OCI-LY1 (cell line): ENCODE results near the gene LRRC19.
A peak's percentile ranks its signal among the peaks of the same experiment; 100 is the strongest.

Source experiments
- H2AFZ ChIP-seq: fragments of 200-600 bp; sonication (generic), shearing (Covaris generic); 2 replicates; pipeline ENCODE4 v1.6.0; 2014; ENCODE audit warnings: antibody characterized with exemption, mild to moderate bottlenecking, low read length
- H3F3A ChIP-seq: fragments of 200-600 bp; sonication (generic), shearing (Covaris generic); 2 replicates; pipeline ENCODE4 v1.6.0; 2014; ENCODE audit warnings: mild to moderate bottlenecking, antibody characterized with exemption, low read length, moderate library complexity; ENCODE audit not compliant: insufficient read depth
- H3K27ac ChIP-seq: fragments of 200-600 bp; sonication (generic); 2 replicates; pipeline ENCODE4 v1.5.1; 2014; ENCODE audit warnings: low read length, mixed run types, mild to moderate bottlenecking, low read depth; ENCODE audit not compliant: poor library complexity, severe bottlenecking
- H3K27me3 ChIP-seq: fragments of 200-600 bp; sonication (generic); 2 replicates; pipeline ENCODE4 v1.6.0; 2014; ENCODE audit warnings: antibody characterized with exemption, mild to moderate bottlenecking, low read length, moderate library complexity; ENCODE audit not compliant: insufficient read depth
- H3K36me3 ChIP-seq: fragments of 200-600 bp; sonication (generic); 2 replicates; pipeline ENCODE4 v1.6.1; 2014; ENCODE audit warnings: mild to moderate bottlenecking, antibody characterized with exemption, low read length, moderate library complexity, mixed read lengths; ENCODE audit not compliant: insufficient read depth
- H3K4me1 ChIP-seq: fragments of 200-600 bp; sonication (generic); 2 replicates; pipeline ENCODE4 v1.5.1; 2014; ENCODE audit warnings: mild to moderate bottlenecking, low read length, moderate library complexity; ENCODE audit not compliant: insufficient read depth, severe bottlenecking
- H3K4me2 ChIP-seq: fragments of 200-600 bp; sonication (generic), shearing (Covaris generic); 2 replicates; pipeline ENCODE4 v1.6.1; 2014; ENCODE audit warnings: low read length
- H3K4me3 ChIP-seq: fragments of 200-600 bp; sonication (generic); 2 replicates; pipeline ENCODE4 v1.5.1; 2014; ENCODE audit warnings: low read length, low read depth, mild to moderate bottlenecking, mixed read lengths; ENCODE audit not compliant: poor library complexity, severe bottlenecking
- H3K79me2 ChIP-seq: fragments of 200-600 bp; shearing (Covaris generic); 2 replicates; pipeline ENCODE4 v1.6.1; 2016; ENCODE audit warnings: mixed run types, low read length, mixed read lengths; ENCODE audit not compliant: insufficient read depth
- H3K9ac ChIP-seq: fragments of 200-600 bp; sonication (generic), shearing (Covaris generic); 2 replicates; pipeline ENCODE4 v1.6.1; 2014; ENCODE audit warnings: mild to moderate bottlenecking, low read length, mixed read lengths
- H3K9me2 ChIP-seq: fragments of 200-600 bp; sonication (generic), shearing (Covaris generic); 2 replicates; pipeline ENCODE4 v1.6.1; 2014; ENCODE audit warnings: low read depth, mild to moderate bottlenecking, low read length, mixed read lengths
- H3K9me3 ChIP-seq: fragments of 200-600 bp; shearing (Covaris generic); 2 replicates; pipeline ENCODE4 v1.6.1; 2014; ENCODE audit warnings: low read length, mixed read lengths
- H4K20me1 ChIP-seq: fragments of 200-600 bp; sonication (generic), shearing (Covaris generic); 2 replicates; pipeline ENCODE4 v1.6.0; 2016; ENCODE audit warnings: mild to moderate bottlenecking, low read length; ENCODE audit not compliant: insufficient read depth
- EZH2 ChIP-seq: fragments of 200-600 bp; sonication (generic), shearing (Covaris generic); IDR thresholded peaks from 2 replicates; pipeline ENCODE4 v1.8.0; 2017; ENCODE audit warnings: borderline replicate concordance, mixed run types, mild to moderate bottlenecking, antibody characterized with exemption, low read length, moderate library complexity, mixed read lengths
- TF ChIP-seq, protein P1 (sequence below): fragments of 200-600 bp; sonication (generic), shearing (Covaris generic); IDR thresholded peaks from 2 replicates; pipeline ENCODE4 v1.5.1; 2017; ENCODE audit warnings: mild to moderate bottlenecking, antibody characterized with exemption, low read length, moderate library complexity, mixed read lengths

Gene LRRC19

DNA sequence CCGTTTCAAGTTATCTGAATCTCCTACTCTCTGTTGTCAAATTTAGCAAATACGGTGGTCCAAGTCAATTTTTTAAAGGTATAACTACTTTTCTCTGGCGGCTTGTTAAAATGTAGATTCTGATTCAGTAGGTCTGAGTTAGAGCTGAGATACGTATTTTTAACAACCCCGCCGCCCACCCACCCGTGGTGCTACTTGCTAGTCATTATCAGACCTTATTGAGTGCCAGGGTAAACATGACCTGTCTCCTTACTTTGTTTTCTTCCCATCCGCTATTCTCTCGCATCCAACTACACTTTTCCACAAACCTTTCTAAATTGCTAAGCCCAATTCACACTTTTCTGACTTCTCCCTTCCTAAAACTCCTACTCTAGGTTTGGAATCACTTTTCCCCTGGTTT is 57.7 kb downstream of the LRRC19 start:
- H4K20me1 ChIP-seq: no peaks in the 10 kb centered on the region
- H3K9me2 ChIP-seq: no peaks in the 10 kb centered on the region
- H2AFZ ChIP-seq: no peak overlapping the region
- H3K4me1 ChIP-seq: peaks cover 26% of the 10 kb centered on the region
- no peak for TF ChIP-seq EZH2
- TF ChIP-seq, protein P1, sequence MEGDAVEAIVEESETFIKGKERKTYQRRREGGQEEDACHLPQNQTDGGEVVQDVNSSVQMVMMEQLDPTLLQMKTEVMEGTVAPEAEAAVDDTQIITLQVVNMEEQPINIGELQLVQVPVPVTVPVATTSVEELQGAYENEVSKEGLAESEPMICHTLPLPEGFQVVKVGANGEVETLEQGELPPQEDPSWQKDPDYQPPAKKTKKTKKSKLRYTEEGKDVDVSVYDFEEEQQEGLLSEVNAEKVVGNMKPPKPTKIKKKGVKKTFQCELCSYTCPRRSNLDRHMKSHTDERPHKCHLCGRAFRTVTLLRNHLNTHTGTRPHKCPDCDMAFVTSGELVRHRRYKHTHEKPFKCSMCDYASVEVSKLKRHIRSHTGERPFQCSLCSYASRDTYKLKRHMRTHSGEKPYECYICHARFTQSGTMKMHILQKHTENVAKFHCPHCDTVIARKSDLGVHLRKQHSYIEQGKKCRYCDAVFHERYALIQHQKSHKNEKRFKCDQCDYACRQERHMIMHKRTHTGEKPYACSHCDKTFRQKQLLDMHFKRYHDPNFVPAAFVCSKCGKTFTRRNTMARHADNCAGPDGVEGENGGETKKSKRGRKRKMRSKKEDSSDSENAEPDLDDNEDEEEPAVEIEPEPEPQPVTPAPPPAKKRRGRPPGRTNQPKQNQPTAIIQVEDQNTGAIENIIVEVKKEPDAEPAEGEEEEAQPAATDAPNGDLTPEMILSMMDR: no peak
- no peaks in the 10 kb centered on the region for H3F3A ChIP-seq
- H3K4me3 ChIP-seq: peak overlapping the region; percentile 91
- peaks cover 42% of the 10 kb centered on the region for H3K79me2 ChIP-seq
- H3K27ac ChIP-seq: peak overlapping the region; percentile 71
- H3K4me2 ChIP-seq: peak overlapping the region; percentile 94
- no peaks in the 10 kb centered on the region for H3K9me3 ChIP-seq
- H3K36me3 ChIP-seq: peaks cover 18% of the 10 kb centered on the region
- no peaks in the 10 kb centered on the region for H3K27me3 ChIP-seq
- peak overlapping the region; percentile 94 for H3K9ac ChIP-seq

DNA sequence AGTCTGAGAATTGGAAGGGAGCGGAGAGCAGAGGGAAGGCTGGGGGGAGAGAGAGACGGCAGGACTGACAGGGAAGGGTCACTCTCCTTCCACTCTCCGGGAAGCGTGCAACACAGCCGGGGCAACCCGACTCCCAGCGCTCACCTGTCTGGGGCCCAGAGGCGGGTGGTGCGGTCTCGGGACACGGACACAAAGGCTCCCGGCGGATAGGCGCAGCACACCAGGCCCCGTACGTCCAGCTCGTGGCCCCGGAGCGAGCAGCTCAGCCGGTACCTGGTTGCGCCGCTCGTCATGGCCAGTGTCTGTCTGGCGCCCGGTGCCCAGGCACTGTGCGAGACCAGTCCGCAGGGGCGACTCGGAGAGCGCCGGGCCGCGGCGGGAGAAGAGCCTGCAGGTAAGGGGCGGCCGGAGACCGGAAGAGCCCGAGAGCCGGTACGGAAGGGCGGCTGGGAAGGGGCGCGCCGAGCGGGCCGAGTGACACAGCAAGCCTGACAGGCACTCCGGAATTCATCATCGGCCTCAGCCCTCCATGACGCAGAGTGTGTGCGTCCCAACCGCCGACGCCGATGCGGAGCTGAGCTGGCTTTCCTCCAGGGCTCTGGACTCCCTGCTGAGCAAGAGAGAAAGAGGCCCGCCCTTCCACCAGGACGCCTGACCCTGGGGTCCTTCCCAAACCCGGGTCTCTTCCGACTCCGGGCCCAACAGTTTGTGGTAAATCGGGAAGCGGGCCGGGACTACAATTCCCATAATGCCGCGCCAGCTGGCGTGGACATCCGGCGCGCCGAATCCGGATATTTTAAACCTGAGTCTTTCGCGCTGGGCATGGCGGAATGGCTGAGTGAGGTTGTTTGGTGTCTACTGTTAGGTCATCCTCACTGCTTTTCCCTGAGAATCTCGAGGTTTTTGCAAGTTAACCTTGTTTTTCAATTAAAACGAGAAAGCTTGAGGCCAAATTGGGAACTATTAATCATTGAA is 58.4 kb downstream of the LRRC19 start, which contains the start of gene PLAA:
TSS of gene PLAA (minus strand) at position 490 of the 975 bp plus-strand sequence. CDS start at position 293, 197 bp downstream.
- H3K9me3 ChIP-seq: no peaks in the 10 kb centered on the region
- H3K27me3 ChIP-seq: no peaks in the 10 kb centered on the region
- peak within 1 kb of the TSS; percentile 94 for H3K9ac ChIP-seq
- no peaks in the 10 kb centered on the region for H4K20me1 ChIP-seq
- peaks cover 26% of the 10 kb centered on the region for H3K4me1 ChIP-seq
- no peak within 1 kb of the TSS for H2AFZ ChIP-seq
- no peaks in the 10 kb centered on the region for H3F3A ChIP-seq
- no peaks in the 10 kb centered on the region for H3K9me2 ChIP-seq
- peak within 1 kb of the TSS; percentile 91 for H3K4me3 ChIP-seq
- no peak for TF ChIP-seq EZH2
- TF ChIP-seq, protein P1: no peak
- H3K79me2 ChIP-seq: peaks cover 49% of the 10 kb centered on the region
- peak within 1 kb of the TSS; percentile 71 for H3K27ac ChIP-seq
- peak within 1 kb of the TSS; percentile 94 for H3K4me2 ChIP-seq
- H3K36me3 ChIP-seq: peaks cover 18% of the 10 kb centered on the region

GRCh38 chr9:26945591-26945990 is 59.9 kb downstream of the LRRC19 start:
- Histone ChIP-seq H3K27ac (peak overlapping the region; percentile 71), H3K9ac (peak overlapping the region; percentile 94), H3K4me3 (peak overlapping the region; percentile 91), H2AFZ (no peak overlapping the region), H3K36me3 (peaks cover 24% of the 10 kb centered on the region), H3K9me2 (no peaks in the 10 kb centered on the region), H3F3A (no peaks in the 10 kb centered on the region), H3K4me1 (peaks cover 26% of the 10 kb centered on the region), H3K4me2 (peak overlapping the region; percentile 94), H3K27me3 (no peaks in the 10 kb centered on the region), H4K20me1 (no peaks in the 10 kb centered on the region), H3K9me3 (no peaks in the 10 kb centered on the region), H3K79me2 (peaks cover 63% of the 10 kb centered on the region)
- TF ChIP-seq, protein P1: no peak
- no peak for TF ChIP-seq EZH2
